Measurements from ENCODE around the gene GRIA1. TPM values are rescaled to one million over a fixed set of nuclear protein-coding genes. Genes with fewer than 3 reads are reported as not detected.
A peak's percentile ranks its signal among the peaks of the same experiment; 100 is the strongest.

Gene GRIA1
- total RNA-seq, 1 experiment from 2014 or later: 0.81 TPM

- Mint-ChIP-seq H3K9me3 (peaks cover 7% of the 10 kb centered on the region; the same call in 1 of the 2 replicates), H3K4me3 (no peak overlapping the region), H3K36me3 (no peaks in the 10 kb centered on the region), H3K27ac (no peak overlapping the region), H3K27me3 (ENCODE audit: low read depth) (no peaks in the 10 kb centered on the region), H3K4me1 (no peaks in the 10 kb centered on the region)
- TF ChIP-seq USF1 (CRISPR knock-in tag; IDR thresholded peaks at IDR 0.05): no peak
- DNase-seq (ENCODE audit: low spot score) (no peak), ATAC-seq (no peak)
- POLR2A ChIA-PET: no interaction called here
- CTCF ChIA-PET: no interaction called here
Measured at GRCh38 chr5:153544706-153545105, 54.2 kb downstream of the GRIA1 start.

GRCh38 chr5:153546566-153546965, 56.1 kb downstream of the GRIA1 start:
- no peak for DNase-seq (ENCODE audit: low spot score)
- TF ChIP-seq ZNF416 (CRISPR knock-in tag; IDR thresholded peaks at IDR 0.05) (no peak), ZBTB43 (CRISPR knock-in tag; IDR thresholded peaks at IDR 0.05) (no peak), ZNF396 (CRISPR knock-in tag; IDR thresholded peaks at IDR 0.05; ENCODE audit: borderline replicate concordance) (no peak), JAZF1 (CRISPR knock-in tag; IDR thresholded peaks at IDR 0.05) (no peak), ATF1 (CRISPR knock-in tag; IDR thresholded peaks at IDR 0.05) (no peak), RELA (CRISPR knock-in tag; IDR thresholded peaks at IDR 0.05; ENCODE audit: borderline replicate concordance) (no peak), E2F1 (CRISPR knock-in tag; IDR thresholded peaks at IDR 0.05) (no peak), CTCF (IDR thresholded peaks at IDR 0.05) (no peak), NR3C1 (CRISPR knock-in tag; conservative IDR thresholded peaks at IDR 0.05; ENCODE audit: low read depth) (no peak), NFE2L1 (CRISPR knock-in tag; IDR thresholded peaks at IDR 0.05) (no peak), ATF6 (CRISPR knock-in tag; IDR thresholded peaks at IDR 0.05) (no peak), ZSCAN18 (CRISPR knock-in tag; IDR thresholded peaks at IDR 0.05) (no peak)
- no peak overlapping the region for H3K4me3 Mint-ChIP-seq
- peaks cover 7% of the 10 kb centered on the region; the same call in 1 of the 2 replicates for H3K9me3 Mint-ChIP-seq
- CTCF ChIA-PET: no interaction called here
- no peaks in the 10 kb centered on the region for H3K27me3 Mint-ChIP-seq (ENCODE audit: low read depth)
- no peak for ATAC-seq
- no peak overlapping the region for H3K27ac Mint-ChIP-seq
- POLR2A ChIA-PET: no interaction called here
- H3K4me1 Mint-ChIP-seq: peaks cover 6% of the 10 kb centered on the region
- no peaks in the 10 kb centered on the region for H3K36me3 Mint-ChIP-seq

GRCh38 chr5:153551537-153552079, 61.1 kb downstream of the GRIA1 start:
- no peaks in the 10 kb centered on the region for H3K27me3 Mint-ChIP-seq (ENCODE audit: low read depth)
- POLR2A ChIA-PET: no interaction called here
- H3K9me3 Mint-ChIP-seq: no peaks in the 10 kb centered on the region
- no peak overlapping the region; the same call in 1 of the 2 replicates for H3K4me3 Mint-ChIP-seq
- peak; percentile 90 for ATAC-seq
- peak overlapping the region; percentile 87 for H3K27ac Mint-ChIP-seq
- CTCF ChIA-PET: no interaction called here
- DNase-seq (ENCODE audit: low spot score): no peak
- H3K4me1 Mint-ChIP-seq: peaks cover 19% of the 10 kb centered on the region
- H3K36me3 Mint-ChIP-seq: no peaks in the 10 kb centered on the region
- no peak for TF ChIP-seq RELA (CRISPR knock-in tag; IDR thresholded peaks at IDR 0.05; ENCODE audit: borderline replicate concordance)
- no peak for TF ChIP-seq MYBL2 (CRISPR knock-in tag; IDR thresholded peaks at IDR 0.05)
- no peak for TF ChIP-seq ZNF138 (CRISPR knock-in tag; conservative IDR thresholded peaks at IDR 0.05)
- TF ChIP-seq USF1 (CRISPR knock-in tag; IDR thresholded peaks at IDR 0.05): peak; percentile 46; the same call in 1 of the 2 replicates
- no peak for TF ChIP-seq IRF1 (CRISPR knock-in tag; IDR thresholded peaks at IDR 0.05)
- no peak for TF ChIP-seq TP53 (CRISPR knock-in tag; IDR thresholded peaks at IDR 0.05)
- no peak for TF ChIP-seq ZNF396 (CRISPR knock-in tag; IDR thresholded peaks at IDR 0.05; ENCODE audit: borderline replicate concordance)
- no peak for TF ChIP-seq ESRRA (CRISPR knock-in tag; IDR thresholded peaks at IDR 0.05; ENCODE audit: borderline replicate concordance)
- no peak for TF ChIP-seq CTCF (IDR thresholded peaks at IDR 0.05)
- TF ChIP-seq TEAD1 (CRISPR knock-in tag; IDR thresholded peaks at IDR 0.05): no peak

Data from WTC11 (cell line).